Lung (tissue), 12 donors: ENCODE measurements around the gene FTCDNL1. TPM values are rescaled to one million over a fixed set of nuclear protein-coding genes. Genes with fewer than 3 reads are reported as not detected.

Experiments
- ATAC-seq: fragments of 200-7000 bp; cut with Tn5 transposase; one replicate; pipeline ENCODE4 v1.9.1; 2020; ENCODE audit warnings: moderate number of reproducible peaks; ENCODE audit not compliant: insufficient read depth, low FRiP score
- DNase-seq, 3 donors: peaks; one replicate each; pipeline ENCODE4 v3.0.0-alpha.2; 2013 to 2017
- H3K27ac ChIP-seq, 2 donors: one replicate each; pipeline ENCODE4 v1.5.1; 2013; ENCODE audit warnings: mild to moderate bottlenecking in 2 of 2, moderate library complexity in 2 of 2, control low read depth in 1 of 2, inconsistent platforms in 1 of 2, low read depth in 1 of 2, low read length in 1 of 2
- H3K27me3 ChIP-seq, 3 donors: one replicate each; pipeline ENCODE4 v1.5.1; 2013; ENCODE audit warnings: low read length in 2 of 3; ENCODE audit not compliant: control insufficient read depth in 3 of 3, insufficient read depth in 3 of 3
- H3K36me3 ChIP-seq, 4 donors: one replicate each; pipeline ENCODE4 v1.5.1; 2013; ENCODE audit warnings: low read length in 4 of 4, mild to moderate bottlenecking in 1 of 4, moderate library complexity in 1 of 4; ENCODE audit not compliant: control insufficient read depth in 4 of 4, insufficient read depth in 4 of 4
- H3K4me1 ChIP-seq, 5 donors: one replicate each; pipeline ENCODE4 v1.5.1; 2013; ENCODE audit warnings: low read length in 5 of 5, mild to moderate bottlenecking in 2 of 5, moderate library complexity in 1 of 5; ENCODE audit not compliant: control insufficient read depth in 5 of 5, insufficient read depth in 5 of 5
- H3K4me3 ChIP-seq: one replicate; pipeline ENCODE4 v1.5.1; 2013; ENCODE audit warnings: mild to moderate bottlenecking, control low read depth, moderate library complexity
- H3K9ac ChIP-seq, 2 donors: one replicate each; pipeline ENCODE4 v1.5.1; 2013; ENCODE audit warnings: low read length in 2 of 2, control low read depth in 1 of 2; ENCODE audit not compliant: insufficient read depth in 1 of 2
- H3K9me3 ChIP-seq, 4 donors: one replicate each; pipeline ENCODE4 v1.5.1; 2013; ENCODE audit warnings: low read length in 3 of 4, mild to moderate bottlenecking in 1 of 4, moderate library complexity in 1 of 4; ENCODE audit not compliant: control insufficient read depth in 4 of 4, insufficient read depth in 3 of 4
- WGBS, 2 donors: extraction: QIAGEN DNeasy Blood & Tissue Kit; methylation state at CpG; one replicate each; pipeline ENCODE4 v1.1.7; 2013; 5-methylcytosine and 5-hydroxymethylcytosine counted together
- polyA plus RNA-seq, 2 donors: library from polyadenylated mRNA; stranded (reverse); fragments of 200-250 nt; gene quantifications; one replicate each; pipeline ENCODE4 v1.2.1, GENCODE V29; 2013
- total RNA-seq, 2 donors: library from RNA; depleted of rRNA in 1 of 2; stranded (reverse); fragments of >200 nt in 1 of 2; gene quantifications; one replicate each; pipeline ENCODE4 v1.2.1, GENCODE V29; 2014 to 2021
- TF ChIP-seq, protein P1 (sequence below): IDR thresholded peaks from 2 replicates; pipeline ENCODE4 v1.5.1; 2012; ENCODE audit warnings: mild to moderate bottlenecking; ENCODE audit errors: control extremely low read depth, extremely low read depth
- donor health status: control.
- donor health status: control.
- donor health status: Bipolar disorder and iron deficiency.
- donor health status: healthy.
- donor health status: DM: yes; HTN: yes; CAD: no.

Gene FTCDNL1
- total and polyA plus RNA-seq, 4 donors: 1.3 to 2.8 (median 1.8) TPM

DNA sequence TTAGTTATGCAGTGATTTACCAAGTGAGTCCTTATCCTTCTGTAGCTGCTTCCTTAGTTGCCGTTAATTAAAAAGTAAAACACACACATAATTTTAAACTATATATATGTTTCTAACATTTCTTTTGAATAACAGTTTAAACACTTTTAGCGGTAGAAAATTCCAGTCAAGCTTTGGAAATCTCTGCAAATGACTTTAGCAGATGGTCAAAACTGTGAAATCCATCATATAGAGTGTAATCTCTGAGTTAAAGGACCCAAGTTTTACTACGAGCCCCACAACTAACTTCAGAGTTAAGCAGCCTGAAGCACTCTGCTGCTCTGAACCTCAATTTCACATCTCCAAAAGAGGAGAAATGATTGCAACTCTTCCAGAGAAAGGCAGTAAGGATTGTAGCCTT lies 96.2 kb downstream of the FTCDNL1 start:
- no peak overlapping the region for H3K9ac ChIP-seq
- no peak for ATAC-seq
- 88 to 96% methylated on average over 3 of the region's 3 CpGs for WGBS, 2 donors
- H3K36me3 ChIP-seq: no peaks in the 10 kb centered on the region
- H3K4me3 ChIP-seq: no peak overlapping the region
- H3K27ac ChIP-seq: no peak overlapping the region
- TF ChIP-seq, protein P1, sequence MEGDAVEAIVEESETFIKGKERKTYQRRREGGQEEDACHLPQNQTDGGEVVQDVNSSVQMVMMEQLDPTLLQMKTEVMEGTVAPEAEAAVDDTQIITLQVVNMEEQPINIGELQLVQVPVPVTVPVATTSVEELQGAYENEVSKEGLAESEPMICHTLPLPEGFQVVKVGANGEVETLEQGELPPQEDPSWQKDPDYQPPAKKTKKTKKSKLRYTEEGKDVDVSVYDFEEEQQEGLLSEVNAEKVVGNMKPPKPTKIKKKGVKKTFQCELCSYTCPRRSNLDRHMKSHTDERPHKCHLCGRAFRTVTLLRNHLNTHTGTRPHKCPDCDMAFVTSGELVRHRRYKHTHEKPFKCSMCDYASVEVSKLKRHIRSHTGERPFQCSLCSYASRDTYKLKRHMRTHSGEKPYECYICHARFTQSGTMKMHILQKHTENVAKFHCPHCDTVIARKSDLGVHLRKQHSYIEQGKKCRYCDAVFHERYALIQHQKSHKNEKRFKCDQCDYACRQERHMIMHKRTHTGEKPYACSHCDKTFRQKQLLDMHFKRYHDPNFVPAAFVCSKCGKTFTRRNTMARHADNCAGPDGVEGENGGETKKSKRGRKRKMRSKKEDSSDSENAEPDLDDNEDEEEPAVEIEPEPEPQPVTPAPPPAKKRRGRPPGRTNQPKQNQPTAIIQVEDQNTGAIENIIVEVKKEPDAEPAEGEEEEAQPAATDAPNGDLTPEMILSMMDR: no peak
- no peak for DNase-seq
- peaks cover 0 to 5% (median 0%) of the 10 kb centered on the region in 3 donors for H3K27me3 ChIP-seq
- H3K4me1 ChIP-seq: peaks cover 0 to 10% (median 4%) of the 10 kb centered on the region in 5 donors
- H3K9me3 ChIP-seq: peaks cover 0 to 3% (median under 1%) of the 10 kb centered on the region in 4 donors

DNA sequence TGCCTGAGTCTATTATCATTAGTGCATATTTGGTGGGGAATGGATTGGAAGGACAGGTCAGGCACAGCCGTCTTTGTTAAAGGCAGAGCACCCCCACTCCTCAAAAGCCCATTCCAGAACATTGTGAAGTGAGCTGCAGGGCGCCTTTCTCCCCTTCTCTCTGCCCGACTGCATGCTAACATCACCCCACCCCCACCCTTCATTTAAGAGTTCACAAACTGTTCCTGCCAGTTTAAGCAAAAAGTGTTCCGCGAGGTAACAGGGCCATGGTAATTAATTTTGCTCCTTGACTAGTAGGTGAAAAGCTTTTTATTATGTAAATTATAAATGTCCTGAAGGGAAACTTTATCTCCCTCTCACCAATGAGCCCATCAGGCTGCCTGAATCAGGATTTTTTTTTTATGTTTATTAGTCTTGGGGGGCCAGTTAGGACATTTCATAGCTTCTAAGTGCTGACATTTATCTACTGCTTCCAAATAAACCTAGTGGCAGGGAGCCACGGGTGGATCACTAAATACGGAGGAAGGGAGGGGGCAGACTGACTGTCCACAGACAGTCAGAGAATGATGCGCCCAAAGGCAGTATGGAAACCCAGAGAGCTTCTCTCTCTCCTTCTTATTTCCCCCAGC lies 99.4 kb downstream of the FTCDNL1 start:
- Histone ChIP-seq H3K4me1 (peaks cover 0 to 14% (median 0%) of the 10 kb centered on the region in 5 donors), H3K9ac (no peak overlapping the region), H3K9me3 (peaks cover 0 to 3% (median under 1%) of the 10 kb centered on the region in 4 donors), H3K27ac (no peak overlapping the region), H3K27me3 (peaks cover 0 to 3% (median 0%) of the 10 kb centered on the region in 3 donors), H3K4me3 (no peak overlapping the region), H3K36me3 (no peaks in the 10 kb centered on the region)
- WGBS, 2 donors: 71 to 80% methylated on average over 8 of the region's 8 CpGs
- DNase-seq: no peak
- TF ChIP-seq, protein P1: no peak
- no peak for ATAC-seq

DNA sequence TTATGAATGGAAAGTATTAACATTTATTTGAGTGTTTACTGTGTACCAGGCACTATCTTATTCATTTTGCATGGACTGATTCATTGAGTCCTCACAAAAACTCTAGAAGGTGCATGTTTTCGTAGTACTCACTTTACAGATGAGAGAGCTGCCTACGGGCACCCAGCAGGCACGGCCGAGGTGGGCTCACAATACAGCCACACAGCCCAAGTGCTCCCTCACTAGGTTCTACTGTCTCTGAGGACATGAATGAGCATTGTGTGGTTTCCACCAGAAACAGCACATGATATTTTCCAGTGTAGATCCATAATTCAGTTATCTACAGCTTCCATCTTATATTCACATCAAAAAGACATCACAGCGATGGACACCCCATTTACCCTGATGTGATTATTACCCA lies 101.4 kb downstream of the FTCDNL1 start:
- H3K27ac ChIP-seq: no peak overlapping the region
- peaks cover 0 to 14% (median 0%) of the 10 kb centered on the region in 5 donors for H3K4me1 ChIP-seq
- WGBS, 2 donors: 93% methylated on average over 5 of the region's 5 CpGs
- TF ChIP-seq, protein P1: no peak
- H3K36me3 ChIP-seq: no peaks in the 10 kb centered on the region
- DNase-seq (no peak), ATAC-seq (no peak)
- no peak overlapping the region for H3K9ac ChIP-seq
- H3K27me3 ChIP-seq: peaks cover 0 to 3% (median 0%) of the 10 kb centered on the region in 3 donors
- H3K9me3 ChIP-seq: peaks cover 0 to 3% (median under 1%) of the 10 kb centered on the region in 4 donors
- no peak overlapping the region for H3K4me3 ChIP-seq
